Epithelial cell of esophagus (primary cell): ENCODE data around the gene ACTR8.

ENCODE experiments used
- DNase-seq: peaks from one replicate; pipeline ENCODE4 v3.0.0; 2010; ENCODE audit warnings: low read depth
- H3K4me3 ChIP-seq: 2 replicates; pipeline ENCODE4 v1.5.1; 2011; ENCODE audit warnings: mild to moderate bottlenecking, low read length, control low read depth
- TF ChIP-seq, protein P1 (sequence below): IDR thresholded peaks from 2 replicates; pipeline ENCODE4 v1.5.1; 2011; ENCODE audit warnings: low read depth, mild to moderate bottlenecking, low read length, control low read depth, inconsistent platforms; ENCODE audit not compliant: insufficient read depth; ENCODE audit errors: missing control alignments

The ACTR8 gene

DNA sequence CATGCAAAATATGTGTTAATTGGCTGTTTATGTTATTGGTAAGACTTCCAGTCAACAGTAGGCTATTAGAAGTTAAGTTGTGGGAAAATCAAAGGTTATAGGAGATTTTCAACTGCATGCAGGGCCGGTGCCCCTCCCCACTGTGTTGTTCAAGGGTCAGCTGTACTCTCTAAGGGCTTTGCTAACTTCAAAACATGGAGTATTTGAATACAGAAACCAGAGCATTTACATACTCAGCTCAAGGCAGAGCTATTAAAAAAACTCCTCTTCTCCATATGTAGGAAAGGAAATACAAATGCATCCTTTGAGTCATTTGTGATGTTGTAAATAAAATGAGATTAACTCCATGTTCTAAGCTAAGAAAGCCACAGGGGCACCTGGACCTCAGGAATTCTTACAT is 18.8 kb downstream of the ACTR8 start:
- H3K4me3 ChIP-seq: no peak overlapping the region
- TF ChIP-seq, protein P1, sequence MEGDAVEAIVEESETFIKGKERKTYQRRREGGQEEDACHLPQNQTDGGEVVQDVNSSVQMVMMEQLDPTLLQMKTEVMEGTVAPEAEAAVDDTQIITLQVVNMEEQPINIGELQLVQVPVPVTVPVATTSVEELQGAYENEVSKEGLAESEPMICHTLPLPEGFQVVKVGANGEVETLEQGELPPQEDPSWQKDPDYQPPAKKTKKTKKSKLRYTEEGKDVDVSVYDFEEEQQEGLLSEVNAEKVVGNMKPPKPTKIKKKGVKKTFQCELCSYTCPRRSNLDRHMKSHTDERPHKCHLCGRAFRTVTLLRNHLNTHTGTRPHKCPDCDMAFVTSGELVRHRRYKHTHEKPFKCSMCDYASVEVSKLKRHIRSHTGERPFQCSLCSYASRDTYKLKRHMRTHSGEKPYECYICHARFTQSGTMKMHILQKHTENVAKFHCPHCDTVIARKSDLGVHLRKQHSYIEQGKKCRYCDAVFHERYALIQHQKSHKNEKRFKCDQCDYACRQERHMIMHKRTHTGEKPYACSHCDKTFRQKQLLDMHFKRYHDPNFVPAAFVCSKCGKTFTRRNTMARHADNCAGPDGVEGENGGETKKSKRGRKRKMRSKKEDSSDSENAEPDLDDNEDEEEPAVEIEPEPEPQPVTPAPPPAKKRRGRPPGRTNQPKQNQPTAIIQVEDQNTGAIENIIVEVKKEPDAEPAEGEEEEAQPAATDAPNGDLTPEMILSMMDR: no peak
- DNase-seq: no peak

DNA sequence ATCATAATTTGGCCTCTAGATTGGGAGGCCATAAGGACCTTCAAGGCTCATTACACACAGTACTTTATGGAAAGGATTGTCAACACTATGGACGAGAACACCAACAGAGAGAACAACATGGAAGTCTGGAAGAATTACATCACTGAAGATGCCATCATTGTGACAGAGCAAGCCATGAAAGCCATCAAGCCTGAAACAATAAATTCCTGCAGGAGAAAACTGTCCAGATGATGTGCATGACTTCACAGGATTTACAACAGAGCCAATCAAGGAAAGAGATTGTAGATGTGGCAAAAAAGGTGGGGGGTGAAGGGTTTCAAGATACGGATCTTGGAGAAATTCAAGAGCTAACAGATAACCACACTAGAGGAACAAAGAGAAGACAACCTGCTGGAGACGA is 19.7 kb downstream of the ACTR8 start:
- no peak overlapping the region for H3K4me3 ChIP-seq
- no peak for DNase-seq
- TF ChIP-seq, protein P1: no peak

DNA sequence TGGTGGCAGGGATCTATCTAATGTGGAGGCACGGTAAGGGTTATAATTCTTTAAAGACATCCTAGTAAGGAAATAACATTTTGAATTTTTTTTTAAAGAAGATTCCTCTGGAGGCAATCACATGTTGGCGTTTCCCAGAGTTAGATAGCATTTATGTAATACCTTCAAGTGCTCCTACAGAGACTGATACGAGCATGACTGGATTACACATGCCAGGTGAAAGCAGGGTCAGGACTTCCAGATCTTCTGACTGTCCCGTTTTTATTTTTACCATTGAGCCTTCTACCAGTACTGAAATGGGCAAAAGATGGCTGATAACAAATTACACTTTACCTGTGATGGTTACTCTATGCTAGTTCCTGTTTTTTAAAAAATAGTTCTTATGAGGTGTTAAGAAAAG is 21.8 kb downstream of the ACTR8 start:
- no peak for DNase-seq
- no peak overlapping the region for H3K4me3 ChIP-seq
- TF ChIP-seq, protein P1: no peak

DNA sequence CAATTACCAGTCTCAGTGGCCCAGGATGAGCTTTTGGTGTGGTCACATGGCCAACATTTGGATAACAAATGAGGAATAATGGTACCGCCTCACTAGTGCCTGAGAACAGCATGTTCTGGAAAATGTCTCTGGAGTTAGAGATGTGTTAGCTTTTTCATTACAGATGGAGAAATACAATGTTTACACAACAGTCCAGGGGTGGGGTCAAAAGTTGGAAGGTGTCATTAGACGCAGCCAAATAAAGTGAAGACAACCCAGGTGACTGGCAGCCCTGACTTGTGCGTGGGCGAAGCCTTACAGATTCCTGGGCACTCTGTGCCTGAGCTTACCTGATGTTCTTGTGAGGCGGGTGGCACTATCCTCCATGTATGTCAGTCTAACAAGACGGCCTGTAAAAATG is 22.8 kb downstream of the ACTR8 start:
- no peak for DNase-seq
- TF ChIP-seq, protein P1: no peak
- no peak overlapping the region for H3K4me3 ChIP-seq

DNA sequence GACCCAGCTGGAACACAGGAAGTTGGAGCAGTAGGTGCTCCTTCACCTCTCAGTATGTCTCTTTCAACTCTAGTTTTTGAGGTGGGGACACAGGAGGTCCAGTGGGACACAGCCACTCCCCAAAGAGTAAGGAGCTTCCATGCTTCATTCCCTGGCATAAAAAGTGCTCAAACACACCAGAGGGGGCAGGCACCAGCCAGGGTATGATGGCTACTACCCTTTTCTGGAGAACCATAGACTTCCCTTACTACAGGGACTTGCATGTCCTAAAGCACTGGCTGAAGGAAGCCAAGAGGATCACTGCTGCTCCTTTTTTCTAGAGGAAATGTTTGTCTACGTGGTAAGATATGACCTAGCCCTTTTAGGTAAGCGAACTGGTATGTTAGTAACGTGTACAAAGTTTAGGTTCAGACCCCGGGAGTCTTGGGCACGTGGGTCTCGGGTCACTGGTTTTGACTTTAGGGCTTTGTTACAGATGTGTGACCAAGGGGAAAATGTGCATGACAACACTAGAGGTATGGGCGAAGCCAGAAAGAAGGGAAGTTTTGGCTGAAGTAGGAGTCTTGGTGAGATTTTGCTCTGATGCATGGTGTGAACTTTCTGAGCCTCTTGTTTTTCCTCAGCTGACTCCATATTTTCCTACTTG is 23.7 kb downstream of the ACTR8 start:
- no peak for DNase-seq
- TF ChIP-seq, protein P1: no peak
- no peak overlapping the region for H3K4me3 ChIP-seq

DNA sequence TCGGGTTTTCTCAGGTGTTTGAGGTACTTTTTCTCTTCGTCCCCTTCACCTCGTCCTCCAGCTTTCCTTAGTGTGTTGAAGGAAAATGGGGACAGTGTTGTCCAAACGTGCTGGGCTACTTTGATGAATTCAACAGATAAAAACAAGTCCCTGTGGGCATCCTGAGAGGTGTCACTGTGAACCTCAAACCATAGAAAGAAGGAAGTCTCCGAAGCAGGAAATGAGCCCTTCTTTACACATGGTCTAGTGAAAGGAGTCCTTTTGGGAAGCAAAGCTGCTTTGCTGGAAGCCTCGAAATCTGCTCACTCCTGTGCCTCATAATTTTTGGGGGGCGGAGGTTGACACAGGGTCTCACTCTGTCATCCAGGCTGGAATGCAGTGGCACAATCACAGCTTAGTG is 25.0 kb downstream of the ACTR8 start:
- TF ChIP-seq, protein P1: no peak
- no peak overlapping the region for H3K4me3 ChIP-seq
- DNase-seq: no peak

DNA sequence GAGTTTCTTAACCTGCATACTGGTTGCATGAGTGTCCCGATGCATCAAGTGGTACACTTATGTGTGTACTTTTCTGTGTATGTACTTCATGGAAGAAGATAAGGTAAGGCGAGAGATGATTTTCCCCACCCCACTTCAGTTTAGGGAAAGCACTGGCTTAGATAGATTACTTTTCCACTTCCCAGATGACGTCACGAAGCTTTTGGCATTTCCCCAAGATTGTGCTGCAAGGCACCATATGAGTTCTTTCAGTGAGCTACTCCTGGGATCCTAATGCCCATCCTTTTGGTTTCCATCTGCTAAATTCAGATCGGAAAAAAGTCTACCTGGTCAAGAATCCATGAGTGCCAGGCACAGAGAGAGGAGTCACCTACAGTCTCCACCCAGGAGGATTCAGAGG is 31.1 kb downstream of the ACTR8 start:
- TF ChIP-seq, protein P1: no peak
- no peak overlapping the region for H3K4me3 ChIP-seq
- DNase-seq: peak; percentile 31
